CD4-positive, alpha-beta memory T cell (primary cell): ENCODE results near the gene SCCPDH. TPM values are rescaled to one million over a fixed set of nuclear protein-coding genes. Genes with fewer than 3 reads are reported as not detected.

Source experiments
- CTCF ChIA-PET: fragments of 350-600 bp; sonication (Branson Sonifier 250); formaldehyde crosslinking; loops from one replicate; lab custom pipeline; 2021; ENCODE audit warnings: inconsistent platforms; ENCODE audit not compliant: partially characterized antibody; lab: Charles Lee
- POLR2A ChIA-PET: fragments of 350-600 bp; sonication (Branson Sonifier 250); formaldehyde crosslinking; loops from one replicate; lab custom pipeline; 2021; ENCODE audit not compliant: partially characterized antibody; lab: Charles Lee
- DNase-seq, 5 donors: peaks; one replicate each; pipeline versions ENCODE4 v3.0.0 to v3.0.0-alpha.2; 2020 to 2022; ENCODE audit warnings: mixed read lengths in 1 of 5
- H3K27ac ChIP-seq: one replicate; pipeline ENCODE4 v1.7.0; 2013; ENCODE audit warnings: low read depth, low read length
- H3K27me3 ChIP-seq: 2 replicates; pipeline ENCODE4 v1.7.0; 2013; ENCODE audit warnings: mild to moderate bottlenecking, low read length, moderate library complexity; ENCODE audit not compliant: insufficient read depth
- H3K36me3 ChIP-seq: 2 replicates; pipeline ENCODE4 v1.7.0; 2013; ENCODE audit warnings: mild to moderate bottlenecking, low read length, moderate library complexity; ENCODE audit not compliant: insufficient read depth
- H3K4me1 ChIP-seq: 2 replicates; pipeline ENCODE4 v1.7.0; 2013; ENCODE audit warnings: mild to moderate bottlenecking, low read length, moderate library complexity; ENCODE audit not compliant: insufficient read depth
- H3K4me3 ChIP-seq, 2 donors: one replicate each; pipeline ENCODE4 v1.7.0; 2013; ENCODE audit warnings: low read length in 2 of 2, mild to moderate bottlenecking in 1 of 2
- H3K9me3 ChIP-seq, 2 donors: one replicate each; pipeline ENCODE4 v1.7.0; 2013; ENCODE audit warnings: low read length in 2 of 2, control low read depth in 1 of 2; ENCODE audit not compliant: control insufficient read depth in 1 of 2
- H3K27ac Mint-ChIP-seq, 7 donors: one replicate each; pipeline ENCODE4 v1.8.0; 2020 to 2021; ENCODE audit warnings: mixed read lengths in 7 of 7, mild to moderate bottlenecking in 6 of 7, inconsistent platforms in 3 of 7, moderate library complexity in 3 of 7
- H3K27me3 Mint-ChIP-seq, 2 donors: one replicate each; pipeline ENCODE4 v1.8.0; 2020 to 2021; ENCODE audit warnings: mixed read lengths in 2 of 2
- H3K36me3 Mint-ChIP-seq, 2 donors: one replicate each; pipeline ENCODE4 v1.8.0; 2020 to 2021; ENCODE audit warnings: mixed read lengths in 2 of 2, inconsistent platforms in 1 of 2, mild to moderate bottlenecking in 1 of 2
- H3K4me1 Mint-ChIP-seq, 4 donors: one replicate each; pipeline ENCODE4 v1.8.0; 2020 to 2021; ENCODE audit warnings: mixed read lengths in 4 of 4, mild to moderate bottlenecking in 1 of 4
- H3K4me3 Mint-ChIP-seq, 8 donors: one replicate each; pipeline ENCODE4 v1.8.0; 2020 to 2021; ENCODE audit warnings: mixed read lengths in 8 of 8, mild to moderate bottlenecking in 7 of 8, moderate library complexity in 6 of 8, inconsistent platforms in 3 of 8
- H3K9me3 Mint-ChIP-seq, 8 donors: one replicate each; pipeline ENCODE4 v1.8.0; 2020 to 2021; ENCODE audit warnings: mixed read lengths in 8 of 8, mild to moderate bottlenecking in 5 of 8, inconsistent platforms in 3 of 8, moderate library complexity in 1 of 8
- intact Hi-C: fragments of 100-400 bp; cut with micrococcal nuclease; formaldehyde crosslinking; loops from one replicate; pipeline ENCODE4 v1.15.1; 2023
- polyA plus RNA-seq, 2 donors: library from polyadenylated mRNA; unstranded; fragments of 300-500 nt; fragmentation: Illumina TruSeq; gene quantifications; one replicate each; pipeline ENCODE4 v1.2.3, GENCODE V29; 2021
- total RNA-seq, 2 experiments: library from RNA; stranded (reverse); gene quantifications; one replicate each; pipeline ENCODE4 v1.2.3, GENCODE V29; 2021

SCCPDH gene
- total and polyA plus RNA-seq, 4 experiments from 2014 or later = 2.4 to 4.8 (median 3.2) TPM

- H3K9me3 ChIP-seq = no peaks in the 10 kb centered on the region
- no peak for DNase-seq
- H3K4me1 ChIP-seq = no peaks in the 10 kb centered on the region
- H3K27ac ChIP-seq = no peak overlapping the region
- Mint-ChIP-seq H3K9me3 (peaks cover 0 to 5% (median 0%) of the 10 kb centered on the region in 8 donors), H3K27me3 (peaks cover 0 to 1% of the 10 kb centered on the region in 2 donors), H3K4me1 (no peaks in the 10 kb centered on the region), H3K27ac (no peak overlapping the region), H3K4me3 (no peak overlapping the region), H3K36me3 (no peaks in the 10 kb centered on the region)
- no peaks in the 10 kb centered on the region for H3K36me3 ChIP-seq
- no peaks in the 10 kb centered on the region for H3K27me3 ChIP-seq
- H3K4me3 ChIP-seq = no peak overlapping the region
- ChIA-PET POLR2A (no interaction called here), CTCF (interaction anchor here (0.5 kb wide), 1 partner anchor 24 kb away, joined by 4 read pairs; no protein-coding TSS in a partner anchor)
- intact Hi-C loops = no loop called here
Observed at GRCh38 chr1:246798606-246799496, 74.6 kb downstream of the SCCPDH start.

- Histone ChIP-seq H3K9me3 (no peaks in the 10 kb centered on the region), H3K27ac (no peak overlapping the region), H3K4me3 (no peak overlapping the region), H3K36me3 (no peaks in the 10 kb centered on the region), H3K27me3 (no peaks in the 10 kb centered on the region), H3K4me1 (no peaks in the 10 kb centered on the region)
- Mint-ChIP-seq H3K4me3 (no peak overlapping the region), H3K9me3 (peaks cover 0 to 5% (median 0%) of the 10 kb centered on the region in 8 donors), H3K4me1 (no peaks in the 10 kb centered on the region), H3K27ac (peak overlapping the region in 1 of 7 donors; percentile 15), H3K27me3 (peaks cover 0 to 1% of the 10 kb centered on the region in 2 donors), H3K36me3 (no peaks in the 10 kb centered on the region)
- POLR2A ChIA-PET = no interaction called here
- intact Hi-C loops = no loop called here
- DNase-seq = no peak
- CTCF ChIA-PET = no interaction called here
Observed at GRCh38 chr1:246800356-246800755, 76.1 kb downstream of the SCCPDH start.

GRCh38 chr1:246800756-246801155 lies 76.5 kb downstream of the SCCPDH start:
- no peaks in the 10 kb centered on the region for H3K36me3 Mint-ChIP-seq
- no peaks in the 10 kb centered on the region for H3K27me3 ChIP-seq
- no peak overlapping the region for H3K4me3 Mint-ChIP-seq
- no peaks in the 10 kb centered on the region for H3K36me3 ChIP-seq
- peaks cover 0 to 5% (median 0%) of the 10 kb centered on the region in 8 donors for H3K9me3 Mint-ChIP-seq
- intact Hi-C loops = no loop called here
- CTCF ChIA-PET = no interaction called here
- H3K4me1 Mint-ChIP-seq = no peaks in the 10 kb centered on the region
- no peak overlapping the region for H3K4me3 ChIP-seq
- no peaks in the 10 kb centered on the region for H3K27me3 Mint-ChIP-seq
- DNase-seq = no peak
- H3K27ac ChIP-seq = no peak overlapping the region
- no peaks in the 10 kb centered on the region for H3K9me3 ChIP-seq
- H3K4me1 ChIP-seq = no peaks in the 10 kb centered on the region
- no peak overlapping the region for H3K27ac Mint-ChIP-seq
- POLR2A ChIA-PET = no interaction called here

- no peak overlapping the region for H3K27ac Mint-ChIP-seq
- Histone ChIP-seq H3K27ac (no peak overlapping the region), H3K4me1 (no peaks in the 10 kb centered on the region), H3K27me3 (no peaks in the 10 kb centered on the region), H3K9me3 (no peaks in the 10 kb centered on the region), H3K36me3 (no peaks in the 10 kb centered on the region), H3K4me3 (no peak overlapping the region)
- H3K4me3 Mint-ChIP-seq = no peak overlapping the region
- POLR2A ChIA-PET = no interaction called here
- CTCF ChIA-PET = no interaction called here
- H3K27me3 Mint-ChIP-seq = no peaks in the 10 kb centered on the region
- DNase-seq = no peak
- H3K9me3 Mint-ChIP-seq = peaks cover 0 to 5% (median 0%) of the 10 kb centered on the region in 8 donors
- H3K36me3 Mint-ChIP-seq = no peaks in the 10 kb centered on the region
- H3K4me1 Mint-ChIP-seq = no peaks in the 10 kb centered on the region
- intact Hi-C loops = no loop called here
Observed at GRCh38 chr1:246801241-246802020, 77.2 kb downstream of the SCCPDH start.

- no peak overlapping the region for H3K27ac ChIP-seq
- Mint-ChIP-seq H3K4me1 (no peaks in the 10 kb centered on the region), H3K9me3 (peaks cover 0 to 5% (median 0%) of the 10 kb centered on the region in 8 donors), H3K27ac (no peak overlapping the region), H3K27me3 (peaks cover 2% of the 10 kb centered on the region in 2 donors), H3K4me3 (no peak overlapping the region), H3K36me3 (no peaks in the 10 kb centered on the region)
- H3K9me3 ChIP-seq = no peaks in the 10 kb centered on the region
- no peak overlapping the region for H3K4me3 ChIP-seq
- intact Hi-C loops = no loop called here
- H3K36me3 ChIP-seq = no peaks in the 10 kb centered on the region
- no peaks in the 10 kb centered on the region for H3K4me1 ChIP-seq
- POLR2A ChIA-PET = no interaction called here
- CTCF ChIA-PET = no interaction called here
- no peak for DNase-seq
- H3K27me3 ChIP-seq = no peaks in the 10 kb centered on the region
Observed at GRCh38 chr1:246803373-246803772, 79.2 kb downstream of the SCCPDH start.

- no peak overlapping the region for H3K4me3 ChIP-seq
Observed at GRCh38 chr1:246803883-246804282, 79.7 kb downstream of the SCCPDH start.

GRCh38 chr1:246805135-246805716 lies 81.0 kb downstream of the SCCPDH start:
- H3K4me1 Mint-ChIP-seq = no peaks in the 10 kb centered on the region
- CTCF ChIA-PET = no interaction called here
- no peak overlapping the region for H3K4me3 Mint-ChIP-seq
- H3K36me3 Mint-ChIP-seq = no peaks in the 10 kb centered on the region
- H3K27me3 Mint-ChIP-seq = peaks cover 2% of the 10 kb centered on the region in 2 donors
- no peak for DNase-seq
- H3K4me1 ChIP-seq = no peaks in the 10 kb centered on the region
- POLR2A ChIA-PET = no interaction called here
- H3K9me3 ChIP-seq = no peaks in the 10 kb centered on the region
- intact Hi-C loops = no loop called here
- no peak overlapping the region for H3K27ac ChIP-seq
- H3K36me3 ChIP-seq = no peaks in the 10 kb centered on the region
- no peaks in the 10 kb centered on the region for H3K27me3 ChIP-seq
- H3K27ac Mint-ChIP-seq = no peak overlapping the region
- H3K9me3 Mint-ChIP-seq = peaks cover 0 to 5% (median 0%) of the 10 kb centered on the region in 8 donors
- no peak overlapping the region for H3K4me3 ChIP-seq

More at GRCh38 chr1:246803883-246804282, 79.7 kb downstream of the SCCPDH start:
- intact Hi-C loops = no loop called here
- Mint-ChIP-seq H3K27me3 (peaks cover 2% of the 10 kb centered on the region in 2 donors), H3K4me1 (no peaks in the 10 kb centered on the region), H3K36me3 (no peaks in the 10 kb centered on the region), H3K27ac (peak overlapping the region in 1 of 7 donors; percentile 64), H3K9me3 (peaks cover 0 to 5% (median 0%) of the 10 kb centered on the region in 8 donors), H3K4me3 (no peak overlapping the region)
- H3K4me1 ChIP-seq = no peaks in the 10 kb centered on the region
- no peak overlapping the region for H3K27ac ChIP-seq
- no peak for DNase-seq
- H3K27me3 ChIP-seq = no peaks in the 10 kb centered on the region
- H3K36me3 ChIP-seq = no peaks in the 10 kb centered on the region
- POLR2A ChIA-PET = no interaction called here
- H3K9me3 ChIP-seq = no peaks in the 10 kb centered on the region
- CTCF ChIA-PET = no interaction called here
